Loucy (cell line): ENCODE data around the gene SCYGR3.

Experiments
- EZH2phosphoT487 ChIP-seq: fragments of 200-600 bp; IDR thresholded peaks from 2 replicates; pipeline ENCODE4 v1.6.1; 2018; ENCODE audit warnings: antibody characterized with exemption, mild to moderate bottlenecking, moderate library complexity, borderline replicate concordance
- TF ChIP-seq, protein P1 (sequence below): fragments of 200-600 bp; sonication (generic); conservative IDR thresholded peaks from 2 replicates; pipeline ENCODE4 v1.5.1; 2014; ENCODE audit warnings: mild to moderate bottlenecking, antibody characterized with exemption, low read length

DNA sequence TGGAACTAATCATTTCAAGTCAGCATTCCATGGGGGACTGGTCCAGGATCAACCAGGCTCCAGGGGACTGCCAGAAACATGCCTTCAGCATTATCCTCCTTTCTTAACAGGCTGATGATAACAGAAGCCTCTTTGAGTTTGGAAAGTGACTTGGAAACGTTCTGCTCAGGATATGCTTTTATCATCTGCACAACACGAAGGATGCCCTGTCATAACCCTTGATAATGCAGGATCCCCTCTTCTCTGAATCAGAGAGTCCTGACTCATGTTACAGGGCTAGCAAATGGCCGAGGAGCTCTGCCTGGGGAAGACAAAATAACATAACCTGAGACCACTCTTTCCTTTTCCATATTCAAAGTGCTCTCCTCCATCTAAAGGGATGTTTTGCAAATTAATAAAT is 6.7 kb downstream of the SCYGR3 start:
- TF ChIP-seq, protein P1, sequence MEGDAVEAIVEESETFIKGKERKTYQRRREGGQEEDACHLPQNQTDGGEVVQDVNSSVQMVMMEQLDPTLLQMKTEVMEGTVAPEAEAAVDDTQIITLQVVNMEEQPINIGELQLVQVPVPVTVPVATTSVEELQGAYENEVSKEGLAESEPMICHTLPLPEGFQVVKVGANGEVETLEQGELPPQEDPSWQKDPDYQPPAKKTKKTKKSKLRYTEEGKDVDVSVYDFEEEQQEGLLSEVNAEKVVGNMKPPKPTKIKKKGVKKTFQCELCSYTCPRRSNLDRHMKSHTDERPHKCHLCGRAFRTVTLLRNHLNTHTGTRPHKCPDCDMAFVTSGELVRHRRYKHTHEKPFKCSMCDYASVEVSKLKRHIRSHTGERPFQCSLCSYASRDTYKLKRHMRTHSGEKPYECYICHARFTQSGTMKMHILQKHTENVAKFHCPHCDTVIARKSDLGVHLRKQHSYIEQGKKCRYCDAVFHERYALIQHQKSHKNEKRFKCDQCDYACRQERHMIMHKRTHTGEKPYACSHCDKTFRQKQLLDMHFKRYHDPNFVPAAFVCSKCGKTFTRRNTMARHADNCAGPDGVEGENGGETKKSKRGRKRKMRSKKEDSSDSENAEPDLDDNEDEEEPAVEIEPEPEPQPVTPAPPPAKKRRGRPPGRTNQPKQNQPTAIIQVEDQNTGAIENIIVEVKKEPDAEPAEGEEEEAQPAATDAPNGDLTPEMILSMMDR = no peak
- TF ChIP-seq EZH2phosphoT487 = no peak
